Measurements from ENCODE around the gene CREG1.

GRCh38 chr1:167499106-167499505 is 54.5 kb downstream of the CREG1 start:
- TF ChIP-seq PATZ1 (CRISPR knock-in tag; IDR thresholded peaks at IDR 0.05; ENCODE audit: borderline replicate concordance) = no peak
- TF ChIP-seq CSRNP3 (CRISPR knock-in tag; IDR thresholded peaks at IDR 0.05) = no peak
- TF ChIP-seq ZFP30 (CRISPR knock-in tag; IDR thresholded peaks at IDR 0.05) = no peak
- TF ChIP-seq CREB5 (CRISPR knock-in tag; IDR thresholded peaks at IDR 0.05; ENCODE audit: low read depth) = no peak
- no peak for TF ChIP-seq POU6F1 (CRISPR knock-in tag; IDR thresholded peaks at IDR 0.05; ENCODE audit: borderline replicate concordance, low read depth)
- no peak for TF ChIP-seq ARNTL (CRISPR knock-in tag; IDR thresholded peaks at IDR 0.05; ENCODE audit: borderline replicate concordance, low read depth)

All from SK-N-SH treated with all-trans-retinoic acid at 6 μM for 48 hours (cell line).